HepG2 (cell line): ENCODE results near the gene BFSP1.

ENCODE experiments used
- ARNT2 ChIP-seq: sonication (generic); formaldehyde crosslinking; IDR thresholded peaks from 2 replicates; pipeline ENCODE4 v1.8.0; 2022; ENCODE audit warnings: mild to moderate bottlenecking, low read depth, missing genetic modification reagents, moderate library complexity
- CEBPB ChIP-seq: IDR thresholded peaks from 2 replicates; pipeline ENCODE4 v1.6.1; 2011; ENCODE audit warnings: low read depth, low read length, improper control_type of control experiment, borderline replicate concordance
- EZH2 ChIP-seq: conservative IDR thresholded peaks from 2 replicates; pipeline ENCODE4 v1.6.1; 2012; ENCODE audit warnings: mild to moderate bottlenecking, low read depth, low read length, moderate library complexity
- FOXO4 ChIP-seq: sonication (generic); formaldehyde crosslinking; conservative IDR thresholded peaks from 2 replicates; pipeline ENCODE4 v1.8.1; 2023; ENCODE audit warnings: missing genetic modification reagents
- POLR2A ChIP-seq, 2 experiments: IDR thresholded peaks; 2 replicates each; pipeline ENCODE4 v1.6.1; 2011; ENCODE audit warnings: low read depth in 2 of 2, low read length in 2 of 2, mild to moderate bottlenecking in 1 of 2, moderate library complexity in 1 of 2; ENCODE audit not compliant: insufficient read depth in 1 of 2
- RBAK ChIP-seq: sonication (generic); formaldehyde crosslinking; IDR thresholded peaks from 2 replicates; pipeline ENCODE4 v1.5.1; 2020; ENCODE audit warnings: mild to moderate bottlenecking, missing genetic modification reagents
- RNF2 ChIP-seq: fragments of 450-650 bp; conservative IDR thresholded peaks from 2 replicates; pipeline ENCODE4 v1.6.1; 2016; ENCODE audit warnings: low read depth
- ZFP36 ChIP-seq: fragments of 150-350 bp; IDR thresholded peaks from 2 replicates; pipeline ENCODE4 v1.6.1; 2018; ENCODE audit warnings: borderline replicate concordance, low read length, low read depth; ENCODE audit not compliant: partially characterized antibody

GRCh38 chr20:17530153-17530552, 1.0 kb downstream of the BFSP1 start:
- TF ChIP-seq FOXO4 (CRISPR knock-in tag) (no peak), ZFP36 (no peak), RBAK (CRISPR knock-in tag) (no peak), POLR2A (IDR thresholded peaks at IDR 0.05; ENCODE audit: insufficient read depth in 1 of 2, low read depth in 2 of 2, low read length in 2 of 2) (no peak), CEBPB (no peak), ARNT2 (CRISPR knock-in tag) (no peak), RNF2 (no peak), EZH2 (no peak)
